Rectal smooth muscle tissue (tissue), 1 donor: Measurements from ENCODE around the gene DNAJB6.

Experiments
- H3K27ac ChIP-seq: one replicate; pipeline ENCODE4 v1.7.0; 2013; ENCODE audit warnings: low read depth, low read length, inconsistent platforms
- H3K27me3 ChIP-seq: one replicate; pipeline ENCODE4 v1.7.0; 2013; ENCODE audit warnings: low read length; ENCODE audit not compliant: control insufficient read depth, insufficient read depth
- H3K36me3 ChIP-seq: one replicate; pipeline ENCODE4 v1.7.0; 2013; ENCODE audit warnings: low read length; ENCODE audit not compliant: control insufficient read depth, insufficient read depth
- H3K4me1 ChIP-seq: one replicate; pipeline ENCODE4 v1.7.0; 2013; ENCODE audit warnings: low read length; ENCODE audit not compliant: control insufficient read depth, insufficient read depth
- H3K4me3 ChIP-seq: one replicate; pipeline ENCODE4 v1.7.0; 2013; ENCODE audit warnings: low read length
- H3K9ac ChIP-seq: one replicate; pipeline ENCODE4 v1.7.0; 2013; ENCODE audit warnings: low read length

The DNAJB6 gene

DNA sequence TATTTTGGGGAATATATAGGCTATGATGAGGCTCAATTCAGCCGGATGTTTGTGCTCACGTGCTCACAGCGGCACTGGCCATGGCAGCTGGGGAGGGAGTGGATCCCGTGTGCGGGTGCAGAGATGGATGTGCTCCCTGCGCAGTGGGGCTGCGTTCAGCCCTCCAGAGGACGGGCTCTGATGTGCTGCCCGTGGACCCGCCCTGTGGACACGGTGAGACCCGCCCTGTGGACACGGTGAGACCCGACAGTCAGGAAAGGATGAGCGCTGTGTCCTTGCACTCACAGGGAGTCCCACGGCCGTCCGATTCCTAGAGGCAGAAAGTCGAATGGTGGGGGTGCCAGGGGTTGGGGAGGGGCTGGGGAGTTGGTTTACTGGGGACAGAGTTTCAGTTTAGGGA is 89.0 kb downstream of the DNAJB6 start:
- H3K27me3 ChIP-seq, result no peaks in the 10 kb centered on the region
- H3K36me3 ChIP-seq, result no peaks in the 10 kb centered on the region
- H3K4me1 ChIP-seq, result no peaks in the 10 kb centered on the region
- no peak overlapping the region for H3K27ac ChIP-seq
- H3K4me3 ChIP-seq, result no peak overlapping the region
- no peak overlapping the region for H3K9ac ChIP-seq

DNA sequence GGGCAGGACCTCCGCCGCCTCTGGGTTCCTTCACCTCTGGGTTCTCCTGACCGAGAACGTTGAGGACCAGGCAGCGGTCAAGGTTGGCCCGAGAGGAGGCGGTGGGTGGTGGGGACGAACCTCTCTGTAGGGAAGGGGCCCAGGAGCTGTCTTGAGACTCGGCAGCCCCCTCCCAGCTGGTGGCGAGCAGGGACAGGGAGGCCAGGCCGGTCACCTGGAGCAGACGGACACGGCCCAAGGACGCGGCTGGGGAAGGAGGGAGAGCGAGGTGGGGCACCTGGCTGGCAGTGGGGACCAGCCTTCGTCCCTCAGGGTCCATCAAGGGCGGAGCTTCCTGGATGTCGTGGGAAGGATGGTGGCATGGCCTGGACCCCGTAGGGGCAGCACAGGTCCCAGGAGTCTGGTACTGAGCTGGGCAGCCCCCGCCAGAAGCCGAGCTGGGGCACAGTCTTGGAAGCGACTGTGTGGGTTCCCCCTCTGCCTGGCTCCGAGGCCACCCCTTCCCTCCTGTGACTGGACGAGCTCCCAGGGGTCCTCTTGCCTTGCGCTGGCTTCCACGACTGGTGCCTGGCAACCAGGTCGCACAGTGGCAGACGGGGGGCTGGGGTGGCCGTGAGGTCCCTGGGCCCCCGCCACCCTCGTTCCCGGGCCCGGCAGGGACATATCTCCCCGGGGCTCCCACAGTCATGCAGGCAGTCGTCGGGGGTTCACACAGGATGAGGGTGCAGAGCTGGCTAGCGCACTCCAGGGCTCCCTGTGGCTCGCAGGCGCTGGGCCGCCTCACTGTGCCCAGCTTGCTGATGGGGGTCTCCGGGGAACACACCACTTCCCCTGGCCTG is 89.9 kb downstream of the DNAJB6 start:
- Histone ChIP-seq H3K4me3 (no peak overlapping the region), H3K36me3 (no peaks in the 10 kb centered on the region), H3K27ac (no peak overlapping the region), H3K27me3 (no peaks in the 10 kb centered on the region), H3K4me1 (no peaks in the 10 kb centered on the region), H3K9ac (no peak overlapping the region)

DNA sequence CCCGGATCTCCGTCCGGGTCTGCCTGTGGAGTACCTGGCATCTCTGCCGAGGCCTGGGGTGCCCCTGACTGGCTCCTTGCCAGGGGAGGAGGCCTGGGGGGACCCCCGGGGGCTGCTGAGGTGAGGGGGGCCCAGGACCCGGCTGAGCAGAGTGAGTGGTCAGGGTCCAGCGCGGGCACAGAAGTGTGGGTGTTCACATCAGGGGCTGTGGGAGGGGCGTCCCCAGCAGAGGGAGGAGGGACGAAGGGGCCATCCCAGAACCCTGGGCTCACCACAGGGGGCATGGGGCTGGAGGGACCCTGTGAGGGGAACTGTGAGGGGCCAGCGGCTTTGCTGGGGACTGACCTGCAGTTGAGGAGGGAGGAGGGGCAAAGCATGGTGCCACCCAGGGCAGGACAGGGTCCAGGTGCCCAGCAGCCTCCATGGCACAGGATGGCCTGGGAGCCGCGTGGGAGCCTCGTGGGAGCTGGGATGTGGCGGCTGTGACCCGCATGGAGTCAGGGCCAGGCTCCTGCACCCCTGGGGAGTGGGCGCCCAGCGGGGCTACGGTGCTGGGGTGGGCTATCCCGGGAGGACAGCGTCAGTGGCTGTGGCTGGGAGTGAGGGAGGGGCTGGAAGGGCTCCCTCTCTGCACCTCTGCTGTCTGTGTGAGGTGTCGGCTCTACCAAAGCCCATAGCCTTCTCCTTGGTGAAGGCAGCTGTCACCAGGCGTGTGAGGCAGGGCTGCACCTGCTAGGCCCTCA is 91.2 kb downstream of the DNAJB6 start:
- Histone ChIP-seq H3K4me1 (no peaks in the 10 kb centered on the region), H3K36me3 (no peaks in the 10 kb centered on the region), H3K27me3 (no peaks in the 10 kb centered on the region)

DNA sequence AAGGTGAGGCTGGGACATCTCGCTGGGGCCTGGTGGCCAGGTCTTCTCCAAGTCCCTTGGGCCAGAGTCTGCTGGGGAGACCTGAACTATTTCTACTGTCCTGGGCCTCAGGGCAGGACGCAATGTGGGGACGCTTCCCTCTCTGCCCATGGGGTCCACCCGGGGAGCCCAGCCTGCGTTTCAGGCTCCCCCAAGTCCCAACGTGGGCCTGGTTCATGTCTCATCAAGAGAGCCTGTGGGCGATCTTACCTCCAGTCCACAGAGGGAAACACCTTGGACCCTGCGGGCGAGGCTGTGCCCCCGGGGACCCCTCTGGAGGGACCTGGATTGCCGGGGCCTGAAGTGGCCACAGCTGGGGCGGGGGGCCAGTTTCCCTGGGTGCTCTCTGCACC is 91.7 kb downstream of the DNAJB6 start:
- Histone ChIP-seq H3K4me3 (no peak overlapping the region), H3K9ac (no peak overlapping the region), H3K27me3 (no peaks in the 10 kb centered on the region), H3K4me1 (no peaks in the 10 kb centered on the region), H3K27ac (no peak overlapping the region), H3K36me3 (no peaks in the 10 kb centered on the region)

More for the DNA sequence above, 91.2 kb downstream of the DNAJB6 start:
- no peak overlapping the region for H3K9ac ChIP-seq
- H3K4me3 ChIP-seq, result no peak overlapping the region
- no peak overlapping the region for H3K27ac ChIP-seq

DNA sequence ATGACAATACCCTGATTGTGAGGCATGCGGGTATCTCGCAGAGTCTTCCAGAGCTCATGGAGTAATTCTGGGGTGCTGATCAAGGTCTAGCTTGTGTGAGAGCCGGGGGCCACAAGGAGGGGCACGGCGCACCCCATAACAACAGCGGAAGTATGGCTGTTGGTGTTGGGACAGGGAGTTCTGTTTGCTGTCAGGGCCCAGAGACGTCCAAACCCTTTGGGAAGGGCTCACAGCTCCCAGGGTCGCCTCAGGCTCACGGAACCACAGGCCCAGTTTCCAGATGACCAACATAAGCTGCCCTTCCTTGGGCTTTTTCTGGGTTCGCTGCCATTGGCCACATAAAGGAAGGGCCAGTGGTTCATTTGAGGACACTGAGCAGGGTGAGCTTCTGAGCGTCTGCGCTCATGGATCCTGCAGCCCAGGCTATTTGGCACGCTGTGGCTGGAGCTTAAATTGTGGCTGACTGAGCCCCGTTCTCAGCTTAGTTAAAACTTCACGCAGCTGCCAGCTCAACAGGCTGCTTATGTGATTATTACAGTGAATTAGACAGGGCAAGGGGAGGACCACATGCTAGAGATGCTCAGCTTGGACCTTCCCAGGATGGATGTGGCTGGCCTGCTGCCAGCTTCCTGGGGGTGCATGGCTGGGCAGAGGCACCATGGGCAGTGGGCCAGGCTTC is 92.3 kb downstream of the DNAJB6 start:
- Histone ChIP-seq H3K27ac (no peak overlapping the region), H3K27me3 (no peaks in the 10 kb centered on the region), H3K4me1 (no peaks in the 10 kb centered on the region), H3K36me3 (no peaks in the 10 kb centered on the region), H3K9ac (no peak overlapping the region), H3K4me3 (no peak overlapping the region)

DNA sequence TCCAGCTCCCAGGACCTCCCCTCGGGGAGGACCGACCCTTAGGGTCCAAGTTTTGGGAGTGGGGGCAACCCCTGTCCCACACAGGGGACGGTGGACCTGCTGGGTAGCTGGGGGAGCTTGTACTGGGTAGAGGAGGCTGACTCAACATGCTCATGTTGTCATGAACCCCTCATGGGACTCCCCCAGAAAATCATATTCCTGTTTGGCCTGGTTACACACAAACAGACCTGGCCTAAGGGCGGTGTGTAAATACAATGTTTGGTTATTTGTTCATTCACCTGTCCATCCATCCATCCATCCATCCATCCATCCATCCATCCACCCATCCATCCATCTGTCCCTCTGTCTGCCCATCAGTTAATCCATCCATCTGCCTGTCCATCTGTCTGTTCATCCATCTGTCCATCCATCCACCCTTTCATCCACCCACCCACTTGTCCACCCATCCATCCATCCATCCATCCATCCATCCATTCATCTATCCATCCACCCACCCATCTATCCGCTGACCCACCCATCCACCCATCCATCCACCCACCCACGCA is 92.9 kb downstream of the DNAJB6 start:
- no peak overlapping the region for H3K27ac ChIP-seq
- no peak overlapping the region for H3K4me3 ChIP-seq
- no peaks in the 10 kb centered on the region for H3K4me1 ChIP-seq
- no peaks in the 10 kb centered on the region for H3K27me3 ChIP-seq
- H3K9ac ChIP-seq, result no peak overlapping the region
- H3K36me3 ChIP-seq, result no peaks in the 10 kb centered on the region

DNA sequence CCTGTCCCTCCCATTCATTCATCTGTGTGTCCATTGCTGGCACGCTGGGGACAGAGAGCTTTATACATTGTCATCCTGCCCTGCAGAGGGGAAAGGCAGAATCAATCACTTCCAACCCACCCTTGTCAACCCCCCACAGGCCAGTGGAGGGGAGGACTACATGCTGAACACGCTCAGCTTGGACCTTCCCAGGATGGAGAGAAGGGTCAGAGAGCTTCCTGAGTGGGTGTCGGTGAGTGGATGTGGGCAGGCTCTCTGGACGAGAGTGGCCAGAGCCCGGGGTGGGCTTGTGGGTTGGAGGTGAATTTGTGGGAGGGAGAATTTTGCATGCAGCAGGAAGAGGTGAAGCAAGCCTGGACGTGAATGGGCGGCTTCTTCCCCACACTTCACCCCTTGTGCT is 93.9 kb downstream of the DNAJB6 start:
- H3K4me3 ChIP-seq, result no peak overlapping the region
- no peaks in the 10 kb centered on the region for H3K4me1 ChIP-seq
- no peak overlapping the region for H3K27ac ChIP-seq
- H3K36me3 ChIP-seq, result no peaks in the 10 kb centered on the region
- H3K27me3 ChIP-seq, result no peaks in the 10 kb centered on the region
- H3K9ac ChIP-seq, result no peak overlapping the region

DNA sequence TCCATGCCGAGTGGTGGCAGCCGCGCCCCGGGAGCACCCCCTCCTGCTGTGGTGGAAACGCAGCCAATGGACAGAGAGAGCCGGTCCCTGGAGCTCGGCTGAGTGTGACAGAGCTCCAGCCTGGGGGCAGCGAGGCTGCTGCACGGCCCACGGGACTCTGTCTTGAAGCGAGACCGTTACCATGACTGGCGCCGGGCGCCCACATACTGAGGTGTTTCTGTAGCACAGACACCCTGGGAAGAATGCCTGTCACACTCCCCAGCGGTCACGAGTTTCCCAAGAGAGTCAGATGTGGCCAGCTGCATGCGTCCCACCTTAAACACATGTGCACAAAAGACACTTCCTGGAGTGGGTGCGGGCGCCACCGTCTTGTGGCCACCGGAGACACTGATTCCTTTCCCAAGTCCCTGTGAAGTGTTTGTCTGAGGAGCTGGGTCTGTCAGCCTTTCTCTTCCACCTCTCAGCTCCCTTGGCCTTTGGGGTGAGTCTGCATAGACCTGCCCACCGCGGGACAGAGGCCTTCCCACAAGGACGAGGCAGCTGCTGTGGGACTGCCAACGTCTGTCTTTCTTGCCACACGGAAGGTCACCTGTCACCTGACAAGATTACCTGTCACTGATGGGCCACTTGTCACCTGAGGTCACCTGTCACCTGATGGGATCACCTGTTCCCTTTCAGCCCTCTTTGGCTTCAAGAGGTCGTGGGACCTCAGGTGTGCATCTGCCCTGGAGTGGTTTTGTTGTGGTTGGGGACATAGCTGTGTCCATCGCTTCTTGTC is 94.6 kb downstream of the DNAJB6 start:
- no peaks in the 10 kb centered on the region for H3K4me1 ChIP-seq
- no peak overlapping the region for H3K27ac ChIP-seq
- H3K4me3 ChIP-seq, result no peak overlapping the region
- H3K9ac ChIP-seq, result no peak overlapping the region
- no peaks in the 10 kb centered on the region for H3K36me3 ChIP-seq
- no peaks in the 10 kb centered on the region for H3K27me3 ChIP-seq

DNA sequence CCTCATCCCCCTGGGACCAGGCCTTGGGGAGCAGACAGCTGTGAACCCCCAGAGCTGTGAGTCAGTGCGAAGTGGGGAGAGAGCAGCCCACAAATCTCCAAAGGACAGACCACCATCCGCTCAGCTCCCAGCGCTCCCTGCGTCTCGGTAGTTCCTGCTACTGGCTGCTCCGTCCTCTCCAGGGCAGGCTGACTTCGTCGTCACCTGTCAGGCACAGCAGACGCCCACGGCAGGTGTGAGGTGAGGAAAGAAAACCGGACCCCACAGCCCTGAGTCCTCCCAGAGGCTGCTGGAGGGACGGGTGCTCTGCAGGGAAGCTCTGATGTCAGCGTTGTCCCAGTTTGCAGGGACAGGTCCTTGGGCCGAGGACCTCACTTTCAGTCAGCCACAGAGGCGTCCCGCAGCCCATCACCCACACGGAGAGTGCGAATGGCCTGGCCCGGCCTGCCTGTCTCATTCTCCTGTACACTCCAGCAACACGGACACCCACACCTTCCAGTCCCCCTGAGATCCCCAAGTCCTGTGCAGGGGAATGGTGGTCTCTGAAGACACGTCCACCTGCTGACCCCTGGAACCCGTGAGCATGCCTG is 95.2 kb downstream of the DNAJB6 start:
- H3K4me1 ChIP-seq, result no peaks in the 10 kb centered on the region
- H3K9ac ChIP-seq, result no peak overlapping the region
- H3K27me3 ChIP-seq, result no peaks in the 10 kb centered on the region
- H3K27ac ChIP-seq, result no peak overlapping the region
- no peaks in the 10 kb centered on the region for H3K36me3 ChIP-seq
- H3K4me3 ChIP-seq, result peak overlapping the region; percentile 2

DNA sequence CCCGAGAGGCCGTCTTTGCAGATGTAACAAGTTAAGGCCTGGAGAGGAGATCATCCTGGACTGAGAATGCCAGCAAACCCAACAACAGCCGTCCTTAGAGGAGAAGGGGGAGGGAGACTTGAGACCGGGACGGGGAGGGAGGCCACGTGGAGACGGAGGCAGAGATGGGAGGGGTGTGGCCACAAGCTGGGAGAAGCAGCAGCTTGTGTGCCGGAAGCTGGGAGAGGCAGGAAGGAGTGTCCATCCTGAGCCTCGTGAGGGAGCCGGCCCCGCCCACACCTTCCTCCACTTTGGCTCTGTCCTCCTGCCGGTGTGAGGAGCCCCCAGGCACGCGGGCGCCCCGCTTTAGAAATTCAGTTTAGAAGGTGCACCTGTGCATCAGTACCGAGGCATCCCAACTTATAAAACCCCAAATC is 95.7 kb downstream of the DNAJB6 start:
- Histone ChIP-seq H3K27me3 (no peaks in the 10 kb centered on the region), H3K27ac (no peak overlapping the region), H3K4me1 (no peaks in the 10 kb centered on the region), H3K4me3 (peak overlapping the region; percentile 2), H3K9ac (no peak overlapping the region), H3K36me3 (no peaks in the 10 kb centered on the region)

DNA sequence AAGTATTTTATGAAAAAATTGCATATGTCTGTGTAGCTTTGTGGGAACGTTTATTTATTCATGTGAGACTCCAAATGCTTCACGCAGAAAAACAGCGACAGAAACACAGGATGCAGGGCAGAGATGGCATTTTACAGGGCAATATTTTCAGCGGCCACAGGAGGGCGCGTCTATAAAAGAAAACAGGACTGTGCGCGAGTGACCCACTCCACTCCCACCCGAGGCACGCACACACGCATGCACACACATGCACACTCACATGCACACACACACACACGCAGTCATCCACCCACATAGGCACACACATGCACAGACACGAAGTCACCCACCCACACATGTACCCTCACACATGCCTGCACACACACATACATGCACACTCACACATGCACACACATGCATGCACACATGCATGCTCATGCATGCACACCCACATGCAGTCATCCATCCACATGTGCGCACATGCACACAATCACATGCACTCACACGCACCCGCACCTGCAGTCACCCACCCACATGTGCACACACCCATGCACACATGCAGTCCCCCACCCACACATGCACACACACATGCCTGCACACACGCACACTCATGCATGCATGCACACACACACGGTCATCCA is 96.3 kb downstream of the DNAJB6 start:
- H3K4me1 ChIP-seq, result no peaks in the 10 kb centered on the region
- no peaks in the 10 kb centered on the region for H3K27me3 ChIP-seq
- peak overlapping the region; percentile 2 for H3K4me3 ChIP-seq
- H3K9ac ChIP-seq, result no peak overlapping the region
- no peaks in the 10 kb centered on the region for H3K36me3 ChIP-seq
- no peak overlapping the region for H3K27ac ChIP-seq
